Fibroblast of villous mesenchyme (primary cell): ENCODE data around the gene LIPT2. TPM values are rescaled to one million over a fixed set of nuclear protein-coding genes. Genes with fewer than 3 reads are reported as not detected.

Experiments
- DNase-seq: peaks from one replicate; pipeline ENCODE4 v3.0.0-alpha.2; 2010; ENCODE audit warnings: low read depth
- H3K4me3 ChIP-seq: 2 replicates; pipeline ENCODE4 v1.5.1; 2011; ENCODE audit warnings: low read depth, mild to moderate bottlenecking, low read length
- CTCF ChIP-seq: IDR thresholded peaks from 2 replicates; pipeline ENCODE4 v1.5.1; 2012; ENCODE audit warnings: low read depth, mild to moderate bottlenecking, low read length; ENCODE audit not compliant: insufficient read depth
- total RNA-seq: library from RNA; depleted of rRNA; stranded (reverse); fragments of >200 nt; gene quantifications from 2 replicates; pipeline ENCODE4 v1.2.3, GENCODE V29; 2012

Gene LIPT2
- total RNA-seq, 1 donor: 1.7 TPM

GRCh38 chr11:74504100-74504691, 10.7 kb upstream of the LIPT2 start:
- no peak for DNase-seq
- TF ChIP-seq CTCF: no peak
- H3K4me3 ChIP-seq: no peak overlapping the region

- no peak overlapping the region for H3K4me3 ChIP-seq
- no peak for DNase-seq
- TF ChIP-seq CTCF: no peak
These were observed 1.4 kb upstream of the LIPT2 start for GRCh38 chr11:74494916-74495315.

GRCh38 chr11:74493791-74494630, 487 bp upstream of the LIPT2 start:
- peak; percentile 2 for DNase-seq
- H3K4me3 ChIP-seq: peak overlapping the region; percentile 68
- no peak for TF ChIP-seq CTCF

- H3K4me3 ChIP-seq: no peak overlapping the region
- DNase-seq: no peak
- no peak for TF ChIP-seq CTCF
These were observed 1.4 kb downstream of the LIPT2 start for GRCh38 chr11:74492084-74492483.

- H3K4me3 ChIP-seq: no peak overlapping the region
- DNase-seq: no peak
- no peak for TF ChIP-seq CTCF
These were observed 2.6 kb downstream of the LIPT2 start for GRCh38 chr11:74490941-74491340.

- peak; percentile 9 for DNase-seq
- H3K4me3 ChIP-seq: no peak overlapping the region
- TF ChIP-seq CTCF: peak; percentile 26
These were observed 5.6 kb downstream of the LIPT2 start for GRCh38 chr11:74487875-74488274.
